Fibroblast of pulmonary artery (primary cell): ENCODE data around the gene LRP1.

ENCODE experiments used
- DNase-seq: peaks from one replicate; pipeline ENCODE4 v3.0.0-alpha.2; 2010; ENCODE audit warnings: low read depth
- H3K4me3 ChIP-seq: replicated peaks from 2 replicates; pipeline ENCODE4 v1.5.1; 2011; ENCODE audit warnings: low read depth, mild to moderate bottlenecking, control low read depth, low read length, moderate library complexity
- TF ChIP-seq, protein P1 (sequence below): IDR thresholded peaks from 2 replicates; pipeline ENCODE4 v1.5.1; 2011; ENCODE audit warnings: mild to moderate bottlenecking, control low read depth, low read length, inconsistent platforms; ENCODE audit errors: missing control alignments

Gene LRP1

DNA sequence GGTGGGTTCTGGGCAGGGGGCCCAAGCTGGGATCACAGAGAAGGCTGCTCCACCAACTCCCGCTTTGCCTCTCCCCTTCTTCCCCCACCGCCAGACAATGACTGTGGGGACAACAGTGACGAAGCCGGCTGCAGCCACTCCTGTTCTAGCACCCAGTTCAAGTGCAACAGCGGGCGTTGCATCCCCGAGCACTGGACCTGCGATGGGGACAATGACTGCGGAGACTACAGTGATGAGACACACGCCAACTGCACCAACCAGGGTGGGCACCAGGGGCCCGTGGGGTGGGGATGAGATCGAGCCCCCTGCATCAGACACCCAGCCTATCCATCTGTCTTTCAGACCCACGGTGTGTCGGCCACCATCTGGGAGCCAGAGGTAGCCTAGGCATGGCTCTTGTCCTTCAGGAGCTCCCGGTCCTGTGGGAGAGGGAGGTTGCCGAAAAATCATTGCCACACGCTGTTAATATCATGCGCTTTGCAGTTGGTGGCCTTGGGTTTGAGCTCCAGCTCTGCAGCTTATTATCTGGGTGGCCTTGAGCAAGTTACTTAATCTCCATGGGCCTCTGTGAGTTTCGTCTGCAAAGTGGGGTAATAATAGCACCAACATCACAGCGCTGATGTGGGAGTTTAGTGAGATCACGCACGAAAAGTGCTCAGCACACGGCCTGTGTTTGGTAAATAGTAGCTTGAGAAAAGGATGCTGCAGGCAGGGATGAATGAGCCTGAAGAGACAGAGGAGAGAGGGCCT is 40.9 kb downstream of the LRP1 start:
- no peak for DNase-seq
- no peak overlapping the region for H3K4me3 ChIP-seq
- TF ChIP-seq, protein P1, sequence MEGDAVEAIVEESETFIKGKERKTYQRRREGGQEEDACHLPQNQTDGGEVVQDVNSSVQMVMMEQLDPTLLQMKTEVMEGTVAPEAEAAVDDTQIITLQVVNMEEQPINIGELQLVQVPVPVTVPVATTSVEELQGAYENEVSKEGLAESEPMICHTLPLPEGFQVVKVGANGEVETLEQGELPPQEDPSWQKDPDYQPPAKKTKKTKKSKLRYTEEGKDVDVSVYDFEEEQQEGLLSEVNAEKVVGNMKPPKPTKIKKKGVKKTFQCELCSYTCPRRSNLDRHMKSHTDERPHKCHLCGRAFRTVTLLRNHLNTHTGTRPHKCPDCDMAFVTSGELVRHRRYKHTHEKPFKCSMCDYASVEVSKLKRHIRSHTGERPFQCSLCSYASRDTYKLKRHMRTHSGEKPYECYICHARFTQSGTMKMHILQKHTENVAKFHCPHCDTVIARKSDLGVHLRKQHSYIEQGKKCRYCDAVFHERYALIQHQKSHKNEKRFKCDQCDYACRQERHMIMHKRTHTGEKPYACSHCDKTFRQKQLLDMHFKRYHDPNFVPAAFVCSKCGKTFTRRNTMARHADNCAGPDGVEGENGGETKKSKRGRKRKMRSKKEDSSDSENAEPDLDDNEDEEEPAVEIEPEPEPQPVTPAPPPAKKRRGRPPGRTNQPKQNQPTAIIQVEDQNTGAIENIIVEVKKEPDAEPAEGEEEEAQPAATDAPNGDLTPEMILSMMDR: no peak

DNA sequence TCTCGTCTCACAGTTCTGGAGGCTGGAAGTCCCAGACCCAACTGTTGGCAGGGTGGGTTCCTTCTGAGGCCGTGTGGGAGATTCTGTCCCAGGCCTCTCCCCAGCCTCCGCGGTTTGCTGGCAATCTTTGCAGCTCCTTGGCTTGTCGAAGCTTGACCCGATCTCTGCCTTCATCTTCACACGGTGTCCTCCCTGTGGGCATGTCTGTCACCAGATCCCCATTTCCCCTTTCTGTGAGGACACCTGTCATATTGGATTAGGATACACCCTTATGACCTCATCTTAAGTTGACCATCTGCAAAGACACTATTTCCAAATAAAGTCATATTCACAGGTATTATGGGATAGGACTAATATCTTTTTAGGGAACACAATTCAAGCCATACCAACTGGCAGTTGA is 41.7 kb downstream of the LRP1 start:
- H3K4me3 ChIP-seq: no peak overlapping the region
- no peak for DNase-seq
- TF ChIP-seq, protein P1: no peak

DNA sequence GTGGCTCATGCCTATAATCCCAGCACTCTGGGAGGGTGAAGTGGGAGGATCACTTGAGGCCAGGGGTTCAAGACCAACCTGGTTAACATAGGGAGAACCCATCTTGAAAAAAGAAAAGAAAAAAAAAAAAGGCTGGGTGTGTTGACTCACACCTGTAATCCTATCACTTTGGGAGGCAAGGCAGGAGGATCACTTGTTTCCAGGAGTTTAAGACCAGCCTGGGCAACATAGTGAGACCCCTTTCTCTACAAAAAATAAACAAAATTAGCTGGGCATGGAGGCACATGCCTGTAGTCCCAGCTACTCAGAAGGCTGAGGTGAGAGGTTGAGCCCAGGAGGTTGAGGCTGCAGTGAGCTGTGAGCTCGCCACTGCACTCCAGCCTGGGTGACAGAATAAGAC is 42.1 kb downstream of the LRP1 start:
- H3K4me3 ChIP-seq: no peak overlapping the region
- no peak for DNase-seq
- TF ChIP-seq, protein P1: no peak

DNA sequence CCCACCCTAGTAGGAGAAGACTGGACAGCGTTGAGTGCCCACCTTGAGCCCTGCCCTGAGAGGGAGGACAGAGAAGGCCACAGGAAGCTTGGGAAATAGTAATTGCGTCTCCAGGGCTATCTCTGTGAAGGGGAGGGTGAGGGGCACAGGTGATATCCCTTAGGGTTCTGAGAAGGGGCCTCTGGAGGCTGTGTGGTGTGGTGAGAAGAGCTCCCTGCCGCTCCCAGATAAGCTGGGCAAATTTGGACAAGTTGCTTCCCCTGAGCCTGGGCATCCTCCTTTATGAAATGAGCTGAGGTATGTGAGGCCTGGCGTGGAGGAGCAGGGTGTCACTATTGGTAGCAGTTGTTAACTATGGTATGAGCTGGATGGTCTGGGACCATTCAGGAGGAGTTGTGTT is 42.6 kb downstream of the LRP1 start:
- no peak for DNase-seq
- no peak overlapping the region for H3K4me3 ChIP-seq
- TF ChIP-seq, protein P1: no peak

DNA sequence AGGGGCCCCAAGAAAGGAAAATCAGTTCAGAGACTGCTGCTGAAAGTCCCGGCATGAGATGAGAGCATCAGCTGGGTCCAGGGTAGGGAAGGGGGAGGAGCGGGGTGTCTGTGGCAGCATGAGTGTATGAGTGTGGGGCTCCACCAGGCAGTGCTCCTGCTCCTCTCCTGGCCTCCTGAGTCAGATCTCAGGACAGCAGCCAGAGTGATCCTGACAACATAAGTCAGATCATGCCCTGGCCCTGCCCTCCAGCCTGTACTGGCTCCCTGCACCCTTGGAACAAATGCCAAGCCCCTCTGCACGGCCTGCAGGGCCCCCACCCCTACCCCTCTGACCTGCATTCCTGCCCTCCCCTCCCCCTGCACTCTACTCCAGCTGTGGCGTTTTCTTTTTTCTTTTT is 43.4 kb downstream of the LRP1 start:
- TF ChIP-seq, protein P1: no peak
- DNase-seq: peak; percentile 47
- H3K4me3 ChIP-seq: no peak overlapping the region

DNA sequence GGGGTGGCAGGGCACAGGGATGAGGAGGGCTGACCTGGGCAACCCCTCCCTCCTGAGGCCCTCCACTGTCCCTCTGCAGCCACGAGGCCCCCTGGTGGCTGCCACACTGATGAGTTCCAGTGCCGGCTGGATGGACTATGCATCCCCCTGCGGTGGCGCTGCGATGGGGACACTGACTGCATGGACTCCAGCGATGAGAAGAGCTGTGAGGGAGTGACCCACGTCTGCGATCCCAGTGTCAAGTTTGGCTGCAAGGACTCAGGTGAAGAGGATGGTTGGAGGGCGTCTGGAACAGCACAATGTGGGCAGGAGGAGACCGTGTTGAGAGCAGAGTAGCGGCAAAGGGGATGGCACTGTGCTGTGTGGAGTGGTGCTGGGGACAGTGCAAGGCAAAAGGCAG is 44.8 kb downstream of the LRP1 start:
- H3K4me3 ChIP-seq: no peak overlapping the region
- TF ChIP-seq, protein P1: peak; percentile 56
- peak; percentile 24 for DNase-seq

DNA sequence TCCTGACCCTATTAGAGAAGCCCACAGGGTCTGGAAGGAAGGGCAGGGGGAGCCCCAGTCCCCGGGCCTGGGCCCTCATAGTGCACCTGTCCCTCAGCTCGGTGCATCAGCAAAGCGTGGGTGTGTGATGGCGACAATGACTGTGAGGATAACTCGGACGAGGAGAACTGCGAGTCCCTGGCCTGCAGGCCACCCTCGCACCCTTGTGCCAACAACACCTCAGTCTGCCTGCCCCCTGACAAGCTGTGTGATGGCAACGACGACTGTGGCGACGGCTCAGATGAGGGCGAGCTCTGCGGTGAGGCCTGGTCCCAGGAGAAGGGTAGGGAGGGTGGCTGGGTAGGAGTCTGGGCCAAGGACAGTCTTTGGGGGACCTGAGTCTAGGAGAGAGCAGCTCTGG is 45.4 kb downstream of the LRP1 start:
- no peak overlapping the region for H3K4me3 ChIP-seq
- TF ChIP-seq, protein P1: no peak
- no peak for DNase-seq
